Thymus (tissue), 11 donors: ENCODE data around the gene CD24. TPM values are rescaled to one million over a fixed set of nuclear protein-coding genes. Genes with fewer than 3 reads are reported as not detected.

ENCODE experiments used
- DNase-seq, 9 donors: peaks; one replicate each; pipeline ENCODE4 v3.0.0-alpha.2; 2013; ENCODE audit warnings: low spot score in 9 of 9, low read depth in 6 of 9, missing footprints in 1 of 9
- H3K27ac ChIP-seq, 2 donors: one replicate each; pipeline ENCODE4 v1.5.1; 2013; ENCODE audit warnings: control low read depth in 1 of 2, low read depth in 1 of 2, low read length in 1 of 2, mild to moderate bottlenecking in 1 of 2, moderate library complexity in 1 of 2
- H3K27me3 ChIP-seq, 2 donors: one replicate each; pipeline ENCODE4 v1.5.1; 2013; ENCODE audit warnings: low read length in 1 of 2; ENCODE audit not compliant: control insufficient read depth in 2 of 2, insufficient read depth in 1 of 2
- H3K36me3 ChIP-seq, 2 donors: one replicate each; pipeline ENCODE4 v1.5.1; 2013; ENCODE audit warnings: low read length in 1 of 2, mild to moderate bottlenecking in 1 of 2, moderate library complexity in 1 of 2; ENCODE audit not compliant: control insufficient read depth in 2 of 2, insufficient read depth in 2 of 2
- H3K4me1 ChIP-seq, 2 donors: one replicate each; pipeline ENCODE4 v1.5.1; 2013; ENCODE audit warnings: low read length in 2 of 2; ENCODE audit not compliant: control insufficient read depth in 2 of 2, insufficient read depth in 2 of 2
- H3K4me3 ChIP-seq, 2 donors: one replicate each; pipeline ENCODE4 v1.5.1; 2013; ENCODE audit warnings: low read length in 2 of 2, control low read depth in 1 of 2, mild to moderate bottlenecking in 1 of 2
- H3K9me3 ChIP-seq, 2 donors: one replicate each; pipeline ENCODE4 v1.5.1; 2013; ENCODE audit warnings: low read length in 1 of 2, mild to moderate bottlenecking in 1 of 2; ENCODE audit not compliant: control insufficient read depth in 2 of 2, insufficient read depth in 1 of 2
- WGBS: extraction: QIAGEN DNeasy Blood & Tissue Kit; methylation state at CpG from one replicate; pipeline ENCODE4 v1.1.7; 2013; 5-methylcytosine and 5-hydroxymethylcytosine counted together
- polyA plus RNA-seq: library from polyadenylated mRNA; stranded (reverse); fragments of 200-250 nt; gene quantifications from one replicate; pipeline ENCODE4 v1.2.3, GENCODE V29; 2013
- total RNA-seq: library from RNA; stranded (reverse); fragments of 120-200 nt; gene quantifications from one replicate; pipeline ENCODE4 v1.2.4, GENCODE V29; 2013
- donor health status: healthy.

CD24 gene
- total and polyA plus RNA-seq, 2 donors: 13.3 to 71.5 TPM

GRCh38 chr6:106924694-106925523, 49.6 kb downstream of the CD24 start:
- H3K4me1 ChIP-seq: no peaks in the 10 kb centered on the region
- H3K27me3 ChIP-seq: peaks cover 0 to 12% of the 10 kb centered on the region in 2 donors
- 14% methylated on average over 17 of the region's 17 CpGs for WGBS
- no peak for DNase-seq
- H3K27ac ChIP-seq: no peak overlapping the region
- H3K36me3 ChIP-seq: no peaks in the 10 kb centered on the region
- no peak overlapping the region for H3K4me3 ChIP-seq
- H3K9me3 ChIP-seq: no peaks in the 10 kb centered on the region

- no peak for DNase-seq
- Histone ChIP-seq H3K4me3 (no peak overlapping the region), H3K4me1 (no peaks in the 10 kb centered on the region), H3K9me3 (no peaks in the 10 kb centered on the region), H3K27ac (no peak overlapping the region), H3K27me3 (peaks cover 0 to 12% of the 10 kb centered on the region in 2 donors), H3K36me3 (no peaks in the 10 kb centered on the region)
- 80% methylated on average over 4 of the region's 4 CpGs for WGBS
Observed at GRCh38 chr6:106922626-106923025, 51.9 kb downstream of the CD24 start.

Other genes with a start within 250 kb of the CD24 start
- gene MTRES1, start 53.5 kb upstream of the CD24 start, total RNA-seq: 19.3 TPM
- gene MTRES1, start 53.5 kb upstream of the CD24 start, polyA plus RNA-seq: 41.8 TPM
- gene BEND3, start 140.8 kb upstream of the CD24 start, total RNA-seq: 1.5 TPM
- 1.7 TPM for gene BEND3, start 140.8 kb upstream of the CD24 start, polyA plus RNA-seq